ENCODE measurements around the gene LAMA4.

The LAMA4 gene

GRCh38 chr6:112193117-112193516 lies 61.2 kb downstream of the LAMA4 start:
- no peak for DNase-seq (ENCODE audit: low read depth in 3 of 3)

GRCh38 chr6:112191509-112192020 lies 62.8 kb downstream of the LAMA4 start:
- DNase-seq (ENCODE audit: low read depth in 3 of 3) = no peak

GRCh38 chr6:112190164-112190563 lies 64.2 kb downstream of the LAMA4 start:
- no peak for DNase-seq (ENCODE audit: low read depth in 3 of 3)

DNA sequence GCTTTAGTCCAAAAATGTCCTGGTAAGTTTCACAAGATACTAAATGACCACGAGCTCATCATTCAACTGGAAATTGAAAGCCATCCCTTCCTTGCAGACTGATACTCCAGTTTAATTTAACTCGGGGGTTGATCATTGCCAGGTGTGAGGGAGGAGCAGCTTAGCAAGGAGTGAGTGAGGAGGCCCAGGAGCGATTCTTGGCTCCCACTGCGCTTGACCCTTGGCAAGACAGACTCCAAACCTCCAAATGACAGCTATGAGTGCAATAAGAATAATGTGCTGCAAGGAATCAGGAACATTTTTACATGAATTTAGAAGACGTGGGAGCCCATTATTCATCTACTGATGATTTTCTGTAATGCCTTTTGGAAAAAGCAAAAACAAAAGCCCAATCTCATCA lies 64.9 kb downstream of the LAMA4 start:
- DNase-seq (ENCODE audit: low read depth in 3 of 3) = no peak

- DNase-seq (ENCODE audit: low read depth in 3 of 3) = no peak
These were observed 65.5 kb downstream of the LAMA4 start for GRCh38 chr6:112188906-112189305.

DNA sequence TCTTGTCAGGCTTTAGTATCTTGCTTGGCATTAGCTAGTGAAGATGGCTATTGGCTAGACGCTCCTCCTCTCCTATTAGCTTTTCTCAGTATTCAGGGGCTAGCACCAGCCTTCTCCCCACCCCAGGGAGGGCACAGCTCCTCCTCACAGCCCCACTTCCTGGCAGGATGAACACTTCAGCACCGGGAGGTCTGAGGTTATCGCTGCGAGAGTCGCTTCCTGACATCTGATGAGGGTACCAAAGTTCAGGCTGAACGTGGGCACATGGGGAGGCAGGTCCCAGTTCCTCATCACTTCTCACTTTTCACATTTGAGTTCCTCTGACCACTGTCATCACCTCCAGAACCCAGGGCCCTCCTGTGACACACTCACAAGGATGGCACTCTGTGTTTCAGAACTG lies 66.6 kb downstream of the LAMA4 start:
- DNase-seq (ENCODE audit: low read depth in 3 of 3) = no peak

DNA sequence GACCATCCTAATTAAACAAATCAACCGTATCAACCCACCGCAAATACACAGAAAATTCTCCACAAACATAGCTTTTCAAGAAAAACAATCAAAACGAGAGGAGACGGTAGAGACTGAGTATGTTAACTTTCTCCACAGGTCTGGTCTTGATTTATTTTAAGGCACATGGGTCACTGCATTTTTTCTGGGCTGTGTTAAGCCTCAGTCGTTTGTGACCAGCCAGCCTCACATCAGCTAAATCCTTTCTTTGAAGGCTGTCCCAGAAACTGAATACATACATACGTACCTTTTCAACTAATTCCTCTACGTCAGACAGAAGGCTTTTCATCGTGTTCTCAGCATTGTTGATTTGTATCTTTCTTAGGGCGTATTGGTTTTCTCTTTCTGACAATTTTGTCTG lies 69.4 kb downstream of the LAMA4 start:
- no peak for DNase-seq (ENCODE audit: low read depth in 3 of 3)

DNA sequence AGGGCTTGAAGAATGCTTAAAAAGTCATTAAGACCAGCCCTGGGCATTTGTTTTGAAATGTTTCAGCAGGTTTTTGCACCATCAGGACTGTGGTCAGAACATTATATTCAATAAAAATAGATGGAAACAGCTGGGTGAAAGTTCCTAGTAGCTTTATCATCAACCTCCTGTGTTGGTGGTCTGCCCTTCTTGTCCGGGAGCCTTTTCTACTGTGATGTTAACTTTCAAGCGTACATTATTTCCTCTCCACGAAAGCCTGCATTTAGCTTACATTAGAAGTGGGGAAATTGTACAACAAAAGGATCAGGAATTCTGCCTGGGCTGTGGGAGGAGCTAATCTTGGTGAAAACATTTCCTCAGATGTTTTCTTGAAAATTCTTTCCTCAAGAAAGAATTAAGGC lies 71.1 kb downstream of the LAMA4 start:
- DNase-seq (ENCODE audit: low read depth in 3 of 3) = no peak

DNA sequence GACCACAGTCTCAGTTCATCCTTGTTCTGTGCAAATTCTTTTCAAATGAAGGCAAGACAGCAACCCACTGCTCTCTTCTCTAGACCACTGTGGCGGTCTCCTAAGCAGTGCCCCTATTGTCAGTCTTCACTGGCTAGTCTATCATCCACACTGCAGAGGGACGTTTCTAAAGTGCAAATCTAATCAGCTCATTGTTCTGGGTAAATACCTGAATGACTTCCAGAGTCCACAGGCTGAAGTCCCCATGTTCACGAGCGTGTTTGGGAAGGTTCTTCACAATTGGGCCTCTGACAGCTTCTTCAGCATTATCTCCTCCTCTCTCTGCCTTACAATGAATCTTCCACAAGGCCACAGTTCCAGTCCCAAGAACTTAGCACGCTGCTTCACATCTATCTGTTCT lies 73.2 kb downstream of the LAMA4 start:
- DNase-seq (ENCODE audit: low read depth in 3 of 3) = no peak

- DNase-seq (ENCODE audit: low read depth in 3 of 3) = peak in 2 of 3 donors; percentile 15 to 64
These were observed 74.1 kb downstream of the LAMA4 start for GRCh38 chr6:112180095-112180820.

GRCh38 chr6:112179631-112180030 lies 74.7 kb downstream of the LAMA4 start:
- DNase-seq (ENCODE audit: low read depth in 3 of 3) = no peak

DNA sequence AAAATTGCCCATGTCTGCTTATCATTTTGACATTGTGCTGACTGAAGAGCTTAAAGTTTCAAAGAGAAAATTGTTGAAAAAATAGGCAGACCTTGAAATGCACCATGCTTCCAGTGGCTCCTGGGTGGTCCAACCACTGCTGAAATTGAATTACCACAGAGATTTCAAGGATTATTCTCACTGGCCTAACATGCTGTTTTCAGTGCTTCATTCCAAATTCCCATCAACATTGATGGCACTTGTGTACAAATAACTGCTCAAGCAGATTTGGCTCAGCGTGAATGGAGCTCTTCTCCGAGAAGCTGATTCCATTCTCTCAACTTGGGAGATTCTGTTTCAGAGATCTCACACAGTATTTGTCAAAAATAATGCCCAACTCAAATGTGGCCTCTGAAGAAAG lies 75.5 kb downstream of the LAMA4 start:
- no peak for DNase-seq (ENCODE audit: low read depth in 3 of 3)

GRCh38 chr6:112177092-112177491 lies 77.3 kb downstream of the LAMA4 start:
- no peak for DNase-seq (ENCODE audit: low read depth in 3 of 3)

- no peak for DNase-seq (ENCODE audit: low read depth in 3 of 3)
These were observed 78.2 kb downstream of the LAMA4 start for GRCh38 chr6:112176175-112176574.

GRCh38 chr6:112173221-112173804 lies 81.1 kb downstream of the LAMA4 start:
- no peak for DNase-seq (ENCODE audit: low read depth in 3 of 3)

DNA sequence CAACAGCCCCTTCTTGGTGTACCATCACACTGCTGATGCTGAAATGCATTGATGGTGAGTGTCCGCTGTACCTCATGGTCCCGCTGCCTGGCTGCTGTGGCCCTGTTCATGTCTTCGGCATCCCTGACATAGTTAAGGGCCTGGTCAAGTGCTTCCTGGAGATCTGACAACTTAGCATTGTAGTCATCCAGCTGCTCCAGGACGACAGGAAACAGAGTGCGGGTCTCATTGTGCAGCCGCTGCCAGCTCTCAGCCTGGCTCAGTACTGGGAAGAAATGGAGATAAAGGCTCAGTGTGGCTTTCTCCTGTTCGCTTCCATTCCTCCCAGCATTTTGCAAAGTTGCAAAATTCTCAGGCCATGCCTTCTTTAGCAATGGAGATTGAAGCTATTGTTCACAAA lies 81.8 kb downstream of the LAMA4 start:
- DNase-seq (ENCODE audit: low read depth in 3 of 3) = no peak

GRCh38 chr6:112169541-112169940 lies 84.8 kb downstream of the LAMA4 start:
- no peak for DNase-seq (ENCODE audit: low read depth in 3 of 3)

DNA sequence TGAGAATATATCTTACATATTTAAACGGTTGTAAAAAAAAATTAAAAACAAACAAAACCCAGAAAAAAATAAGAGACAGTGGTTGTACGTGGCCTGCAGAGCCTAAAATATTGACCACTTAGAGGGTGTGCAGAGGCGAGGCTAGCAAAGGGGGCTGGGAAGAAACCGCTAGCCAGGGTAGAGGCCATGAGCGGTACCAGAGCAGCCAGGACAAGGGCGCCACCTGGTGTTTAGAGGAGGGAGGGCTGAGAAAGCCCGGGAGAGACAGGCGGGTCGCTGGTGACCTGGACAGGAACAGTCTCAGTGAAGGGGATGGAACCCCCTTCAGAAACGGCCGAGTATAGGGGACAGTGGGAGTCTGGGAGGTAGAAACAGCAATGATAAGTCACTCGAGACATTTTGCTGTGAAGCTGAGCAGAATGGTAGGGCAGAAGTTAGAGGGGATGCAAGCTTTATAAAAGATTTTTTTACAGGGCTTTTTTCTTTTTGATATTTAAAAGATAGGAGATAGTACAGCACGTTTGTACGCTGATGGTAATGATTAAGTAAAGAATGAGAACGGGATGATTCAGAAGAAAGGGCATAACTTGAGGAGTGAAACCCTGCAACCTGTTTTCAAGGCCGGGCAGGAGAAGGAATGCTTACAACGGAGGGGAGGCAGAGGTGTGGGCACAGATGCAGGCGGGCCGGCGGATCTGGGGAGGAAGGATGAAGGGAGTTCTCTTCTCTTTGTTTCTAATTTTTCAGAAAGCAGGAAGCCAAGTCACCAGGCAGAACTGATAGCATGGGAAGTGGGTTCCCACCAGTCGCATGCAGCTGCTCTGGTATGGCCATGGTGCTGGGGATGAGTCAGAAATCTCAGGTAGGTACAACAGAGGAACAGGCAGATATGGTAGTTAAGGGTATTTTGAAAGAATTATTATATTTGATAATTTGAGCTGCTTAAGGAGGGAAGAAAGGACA lies 90.8 kb downstream of the LAMA4 start:
- DNase-seq (ENCODE audit: low read depth in 3 of 3) = peak; percentile 60 to 82 (median 77)

DNA sequence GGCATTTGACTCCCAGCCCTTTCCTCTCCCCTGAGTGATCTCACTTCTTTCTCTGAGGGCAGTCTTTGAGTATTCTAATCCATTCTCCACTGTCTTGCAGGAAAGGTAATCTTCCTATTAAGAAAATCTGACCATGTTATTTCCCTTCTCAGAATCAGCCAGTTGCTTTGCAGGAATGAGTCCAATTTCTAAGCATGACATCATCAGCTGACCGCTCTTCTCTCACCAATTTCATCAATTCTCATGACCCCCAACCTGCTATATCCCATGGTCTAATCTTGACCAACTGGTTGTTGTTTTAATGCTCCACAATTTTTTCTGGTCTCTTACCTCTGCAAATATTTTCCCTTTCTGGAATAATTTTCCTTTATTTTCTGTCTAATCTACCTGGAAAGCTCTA lies 93.6 kb downstream of the LAMA4 start:
- no peak for DNase-seq (ENCODE audit: low read depth in 3 of 3)

- no peak for DNase-seq (ENCODE audit: low read depth in 3 of 3)
These were observed 97.7 kb downstream of the LAMA4 start for GRCh38 chr6:112156668-112157067.

DNA sequence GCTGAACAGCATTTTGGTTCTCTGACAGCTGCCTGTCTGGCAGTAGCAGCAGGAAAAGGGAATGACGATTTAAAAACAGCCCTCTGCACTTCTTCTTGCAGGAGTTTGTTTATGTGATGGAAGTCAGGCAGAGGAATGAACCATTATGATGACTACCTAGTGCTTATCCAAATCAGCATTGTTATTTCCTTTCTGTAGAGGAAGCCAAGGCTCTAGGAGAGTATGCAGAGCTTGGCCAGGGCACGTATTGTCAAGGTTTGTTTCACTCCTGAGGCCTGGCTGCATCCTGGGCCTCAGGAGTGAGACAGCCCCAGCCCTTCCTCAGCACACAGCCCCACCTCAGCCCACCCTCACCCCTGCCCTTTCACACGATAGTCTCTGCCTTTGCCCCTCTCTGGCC lies 98.5 kb downstream of the LAMA4 start:
- no peak for DNase-seq (ENCODE audit: low read depth in 3 of 3)

DNA sequence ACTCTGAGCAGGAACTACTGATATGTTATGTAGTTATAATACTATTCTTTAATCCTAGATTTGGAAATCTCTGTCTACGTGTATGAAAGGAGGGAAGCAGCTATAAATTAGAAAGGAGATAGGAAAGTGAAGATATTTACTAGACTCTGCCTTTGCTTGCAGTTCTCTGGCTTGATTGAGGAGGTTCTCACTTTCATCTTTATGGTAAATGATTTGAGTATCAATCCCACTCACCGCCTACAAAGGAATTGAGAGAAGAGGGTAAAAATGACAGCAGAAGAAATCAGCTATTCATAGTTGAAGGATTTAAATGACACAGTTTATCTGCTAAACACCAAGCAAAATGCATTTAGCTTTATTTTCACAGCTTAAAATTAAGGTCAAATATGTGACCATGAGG lies 99.7 kb downstream of the LAMA4 start:
- DNase-seq (ENCODE audit: low read depth in 3 of 3) = no peak
